ENCODE data around the gene C1QTNF6.

Gene C1QTNF6

DNA sequence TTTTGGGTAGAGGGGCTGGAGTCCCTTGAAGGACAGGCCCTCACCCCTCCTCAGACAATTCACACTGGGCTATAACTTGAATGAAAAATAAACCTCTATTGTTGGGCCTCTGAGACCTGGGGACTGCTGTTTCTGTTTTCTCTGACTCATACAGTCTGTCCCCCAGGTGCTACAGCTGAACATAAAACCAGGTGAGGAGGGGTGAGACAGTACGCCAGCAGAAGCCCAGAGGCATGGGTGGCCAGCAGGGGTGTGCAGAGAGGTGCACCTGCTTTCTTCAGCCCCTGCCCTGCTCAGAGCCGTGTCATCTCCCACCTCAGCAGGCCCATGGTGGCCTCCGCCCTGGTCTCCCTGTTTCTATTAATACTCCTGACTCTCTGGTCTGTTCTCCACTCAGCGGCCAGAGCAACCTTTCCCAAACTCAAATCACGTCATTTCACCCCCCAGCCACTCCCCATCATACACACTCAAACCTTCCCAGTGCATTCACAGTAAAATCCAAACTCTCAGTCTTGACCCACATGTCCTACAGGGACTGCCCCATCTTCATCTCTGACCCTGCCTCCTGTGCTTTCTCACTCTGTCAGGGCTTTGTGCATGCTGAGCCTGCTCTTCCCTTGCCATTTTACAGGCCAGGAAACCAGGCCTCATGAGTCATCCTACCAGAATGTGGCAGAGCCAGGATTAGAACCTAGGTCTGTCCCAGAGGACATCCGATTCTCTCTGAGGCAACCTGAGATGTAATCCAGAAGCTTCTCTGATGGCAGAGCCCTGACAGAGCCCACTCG is 32.9 kb downstream of the C1QTNF6 start:
- ChIA-PET CTCF (no interaction called here), POLR2A (no interaction called here)
- 87% methylated on average over 7 of the region's 7 CpGs for WGBS (ENCODE audit: insufficient coverage)
- Histone ChIP-seq H3K4me1 (ENCODE audit: control extremely low read depth in 1 of 4, control insufficient read depth in 4 of 4, insufficient read depth in 4 of 4, low read length in 3 of 4) (peaks cover 0 to 8% (median under 1%) of the 10 kb centered on the region in 4 experiments), H3K9me3 (ENCODE audit: control extremely low read depth in 1 of 5, control insufficient read depth in 4 of 5, insufficient read depth in 2 of 5, low read depth in 1 of 5, low read length in 4 of 5) (peaks cover 0 to 2% (median 0%) of the 10 kb centered on the region in 5 experiments), H3K27ac (ENCODE audit: insufficient read depth in 1 of 2, low read depth in 1 of 2, low read length in 2 of 2, poor library complexity in 1 of 2, severe bottlenecking in 2 of 2) (no peak overlapping the region), H3K27me3 (replicated peaks in 2 of 5; ENCODE audit: control insufficient read depth in 4 of 5, insufficient read depth in 5 of 5, low read length in 4 of 5) (no peaks in the 10 kb centered on the region), H3K4me3 (ENCODE audit: control insufficient read depth in 1 of 7, extremely low read depth in 1 of 7, insufficient read depth in 4 of 7, low read depth in 2 of 7, low read length in 6 of 7) (no peak overlapping the region), H3K36me3 (ENCODE audit: control insufficient read depth in 4 of 4, insufficient read depth in 4 of 4, low read length in 3 of 4) (no peaks in the 10 kb centered on the region)
- DNase-seq = no peak

DNA sequence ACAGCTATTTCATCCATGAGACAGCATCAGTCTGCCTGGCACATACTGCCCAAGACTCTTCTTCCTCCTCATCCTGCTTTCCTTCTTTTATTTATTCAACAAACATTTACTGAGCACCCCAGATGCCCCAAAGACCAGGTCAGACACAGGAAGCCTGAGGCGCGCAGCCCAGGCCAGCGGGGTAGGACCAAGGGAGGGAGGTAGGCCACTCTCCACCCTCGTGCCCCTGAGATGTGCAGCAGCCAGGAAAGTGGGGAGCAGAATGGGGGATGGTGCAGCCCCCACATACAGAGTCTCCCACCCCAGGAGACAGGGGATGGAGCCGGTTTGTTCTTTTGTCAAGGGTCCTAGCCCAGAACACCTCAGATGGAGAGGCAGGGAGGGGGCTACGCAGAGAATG is 34.1 kb downstream of the C1QTNF6 start:
- Histone ChIP-seq H3K4me3 (ENCODE audit: control insufficient read depth in 1 of 7, extremely low read depth in 1 of 7, insufficient read depth in 4 of 7, low read depth in 2 of 7, low read length in 6 of 7) (no peak overlapping the region), H3K4me1 (ENCODE audit: control extremely low read depth in 1 of 4, control insufficient read depth in 4 of 4, insufficient read depth in 4 of 4, low read length in 3 of 4) (peaks cover 0 to 19% (median 8%) of the 10 kb centered on the region in 4 experiments), H3K9me3 (ENCODE audit: control extremely low read depth in 1 of 5, control insufficient read depth in 4 of 5, insufficient read depth in 2 of 5, low read depth in 1 of 5, low read length in 4 of 5) (peaks cover 0 to 2% (median 0%) of the 10 kb centered on the region in 5 experiments), H3K27ac (ENCODE audit: insufficient read depth in 1 of 2, low read depth in 1 of 2, low read length in 2 of 2, poor library complexity in 1 of 2, severe bottlenecking in 2 of 2) (no peak overlapping the region), H3K27me3 (replicated peaks in 2 of 5; ENCODE audit: control insufficient read depth in 4 of 5, insufficient read depth in 5 of 5, low read length in 4 of 5) (no peaks in the 10 kb centered on the region), H3K36me3 (ENCODE audit: control insufficient read depth in 4 of 4, insufficient read depth in 4 of 4, low read length in 3 of 4) (no peaks in the 10 kb centered on the region)
- POLR2A ChIA-PET = no interaction called here
- 100% methylated on average over 1 of the region's 6 CpGs for WGBS (ENCODE audit: insufficient coverage)
- CTCF ChIA-PET = interaction anchor here (0.7 to 1.4 kb wide), 3 partner anchors 11 to 87 kb away, joined by 3 to 5 read pairs (median 4); no protein-coding TSS in a partner anchor
- DNase-seq = no peak

DNA sequence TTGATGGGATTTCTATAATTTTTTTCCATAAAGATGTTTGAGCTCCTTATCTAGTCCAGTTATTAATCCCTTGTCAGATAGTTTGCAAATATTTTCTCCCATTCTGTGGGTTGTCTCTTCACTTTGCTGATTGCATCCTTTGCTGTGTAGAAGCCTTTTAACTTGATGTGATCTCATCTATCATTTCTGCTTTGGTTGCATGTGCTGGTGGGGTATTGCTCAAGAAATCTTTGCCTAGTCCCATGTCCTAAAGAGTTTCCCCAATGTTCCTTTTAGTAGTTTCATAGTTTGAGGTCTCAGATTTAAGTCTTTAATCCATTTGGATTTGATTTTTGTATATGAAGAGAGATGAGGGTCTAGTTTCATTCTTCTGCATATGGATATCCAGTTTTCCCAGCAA is 36.6 kb downstream of the C1QTNF6 start:
- POLR2A ChIA-PET = no interaction called here
- Histone ChIP-seq H3K4me1 (ENCODE audit: control extremely low read depth in 1 of 4, control insufficient read depth in 4 of 4, insufficient read depth in 4 of 4, low read length in 3 of 4) (peaks cover 0 to 15% (median 8%) of the 10 kb centered on the region in 4 experiments), H3K27me3 (replicated peaks in 2 of 5; ENCODE audit: control insufficient read depth in 4 of 5, insufficient read depth in 5 of 5, low read length in 4 of 5) (peaks cover 0 to 2% (median 0%) of the 10 kb centered on the region in 5 experiments), H3K36me3 (ENCODE audit: control insufficient read depth in 4 of 4, insufficient read depth in 4 of 4, low read length in 3 of 4) (no peaks in the 10 kb centered on the region), H3K9me3 (ENCODE audit: control extremely low read depth in 1 of 5, control insufficient read depth in 4 of 5, insufficient read depth in 2 of 5, low read depth in 1 of 5, low read length in 4 of 5) (peaks cover 0 to 2% (median 0%) of the 10 kb centered on the region in 5 experiments), H3K27ac (ENCODE audit: insufficient read depth in 1 of 2, low read depth in 1 of 2, low read length in 2 of 2, poor library complexity in 1 of 2, severe bottlenecking in 2 of 2) (no peak overlapping the region), H3K4me3 (ENCODE audit: control insufficient read depth in 1 of 7, extremely low read depth in 1 of 7, insufficient read depth in 4 of 7, low read depth in 2 of 7, low read length in 6 of 7) (no peak overlapping the region)
- DNase-seq = no peak
- CTCF ChIA-PET = no interaction called here

DNA sequence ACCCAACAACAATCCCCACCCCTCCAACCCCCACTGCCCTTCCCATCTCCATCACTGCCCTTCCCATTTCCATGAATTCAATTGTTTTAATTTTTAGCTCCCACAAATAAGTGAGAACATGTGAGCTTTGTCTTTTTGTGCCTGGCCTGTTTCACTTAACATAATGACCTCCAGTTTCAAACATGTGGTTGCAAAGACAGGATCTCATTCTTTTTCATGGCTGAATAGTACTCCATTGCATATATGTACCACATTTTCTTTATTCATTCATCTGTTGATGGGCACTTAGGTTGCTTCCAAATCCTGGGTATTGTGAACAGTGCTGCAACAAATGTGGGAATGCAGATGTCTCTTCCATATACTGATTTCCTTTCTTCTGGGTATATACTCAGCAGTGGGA is 37.3 kb downstream of the C1QTNF6 start:
- CTCF ChIA-PET = no interaction called here
- peaks cover 0 to 15% (median 8%) of the 10 kb centered on the region in 4 experiments for H3K4me1 ChIP-seq (ENCODE audit: control extremely low read depth in 1 of 4, control insufficient read depth in 4 of 4, insufficient read depth in 4 of 4, low read length in 3 of 4)
- POLR2A ChIA-PET = no interaction called here

DNA sequence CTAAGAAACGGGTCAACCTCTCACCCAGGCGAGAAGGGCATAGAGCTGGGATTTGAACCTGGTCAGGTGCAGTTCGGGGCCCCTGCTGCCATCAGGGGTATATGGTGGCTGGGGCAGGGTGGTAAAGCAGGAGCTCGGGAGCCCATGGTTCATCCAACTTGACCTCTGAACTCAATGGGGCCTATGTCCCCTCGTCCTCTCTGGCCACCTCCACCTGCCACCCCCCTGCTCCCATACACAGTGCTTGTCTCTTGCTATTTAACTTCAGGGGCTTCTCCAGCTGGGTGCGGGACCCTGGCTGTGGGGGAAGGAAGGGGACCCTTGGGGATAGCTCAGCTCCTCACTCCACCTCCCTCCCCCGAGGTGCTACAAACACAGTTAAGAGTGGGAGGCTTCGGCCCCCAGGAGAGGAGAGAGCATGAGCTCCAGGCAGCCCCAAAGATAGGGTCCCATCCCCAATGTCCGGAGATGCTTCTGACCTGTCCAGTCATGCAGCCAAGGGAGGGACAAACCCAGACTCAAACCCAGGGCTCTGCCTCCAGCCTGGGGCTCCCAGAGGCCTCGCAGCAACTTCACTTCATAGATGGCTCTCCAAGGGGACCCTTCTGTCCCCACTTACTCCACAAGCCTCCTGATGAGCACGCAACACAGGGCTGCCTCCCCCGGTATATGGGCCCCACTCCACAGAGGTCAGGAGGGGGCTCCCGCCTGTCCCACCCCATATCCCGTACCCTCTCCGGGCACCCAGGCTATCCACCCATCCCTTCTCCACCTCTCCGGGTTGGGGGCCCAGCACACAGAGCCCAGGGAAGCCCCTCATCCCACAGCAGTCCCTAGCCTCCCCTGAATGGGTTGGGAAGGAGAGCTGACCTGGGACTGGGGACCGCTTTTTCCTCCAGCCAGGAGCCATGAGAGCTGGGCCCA is 39.0 kb downstream of the C1QTNF6 start:
- Histone ChIP-seq H3K9me3 (ENCODE audit: control extremely low read depth in 1 of 5, control insufficient read depth in 4 of 5, insufficient read depth in 2 of 5, low read depth in 1 of 5, low read length in 4 of 5) (peaks cover 0 to 2% (median 0%) of the 10 kb centered on the region in 5 experiments), H3K4me3 (ENCODE audit: control insufficient read depth in 1 of 7, extremely low read depth in 1 of 7, insufficient read depth in 4 of 7, low read depth in 2 of 7, low read length in 6 of 7) (peak overlapping the region in 1 of 7 experiments; percentile 11), H3K4me1 (ENCODE audit: control extremely low read depth in 1 of 4, control insufficient read depth in 4 of 4, insufficient read depth in 4 of 4, low read length in 3 of 4) (peaks cover 0 to 15% (median 8%) of the 10 kb centered on the region in 4 experiments), H3K27me3 (replicated peaks in 2 of 5; ENCODE audit: control insufficient read depth in 4 of 5, insufficient read depth in 5 of 5, low read length in 4 of 5) (peaks cover 0 to 4% (median 2%) of the 10 kb centered on the region in 5 experiments), H3K36me3 (ENCODE audit: control insufficient read depth in 4 of 4, insufficient read depth in 4 of 4, low read length in 3 of 4) (no peaks in the 10 kb centered on the region), H3K27ac (ENCODE audit: insufficient read depth in 1 of 2, low read depth in 1 of 2, low read length in 2 of 2, poor library complexity in 1 of 2, severe bottlenecking in 2 of 2) (no peak overlapping the region)
- 84% methylated on average over 7 of the region's 17 CpGs for WGBS (ENCODE audit: insufficient coverage)
- ChIA-PET CTCF (interaction anchor here (1.6 kb wide), 1 partner anchor 11 kb away, joined by 4 read pairs; no protein-coding TSS in a partner anchor), POLR2A (interaction anchor here (0.5 to 1.2 kb wide), 4 partner anchors 10 to 31 kb away, joined by 3 to 4 read pairs (median 4); no protein-coding TSS in a partner anchor)
- no peak for DNase-seq

More for the DNA sequence above, 37.3 kb downstream of the C1QTNF6 start:
- H3K9me3 ChIP-seq (ENCODE audit: control extremely low read depth in 1 of 5, control insufficient read depth in 4 of 5, insufficient read depth in 2 of 5, low read depth in 1 of 5, low read length in 4 of 5) = peaks cover 0 to 2% (median 0%) of the 10 kb centered on the region in 5 experiments
- no peak for DNase-seq
- H3K27ac ChIP-seq (ENCODE audit: insufficient read depth in 1 of 2, low read depth in 1 of 2, low read length in 2 of 2, poor library complexity in 1 of 2, severe bottlenecking in 2 of 2) = no peak overlapping the region
- H3K27me3 ChIP-seq (replicated peaks in 2 of 5; ENCODE audit: control insufficient read depth in 4 of 5, insufficient read depth in 5 of 5, low read length in 4 of 5) = peaks cover 0 to 4% (median 0%) of the 10 kb centered on the region in 5 experiments
- no peaks in the 10 kb centered on the region for H3K36me3 ChIP-seq (ENCODE audit: control insufficient read depth in 4 of 4, insufficient read depth in 4 of 4, low read length in 3 of 4)
- H3K4me3 ChIP-seq (ENCODE audit: control insufficient read depth in 1 of 7, extremely low read depth in 1 of 7, insufficient read depth in 4 of 7, low read depth in 2 of 7, low read length in 6 of 7) = no peak overlapping the region

DNA sequence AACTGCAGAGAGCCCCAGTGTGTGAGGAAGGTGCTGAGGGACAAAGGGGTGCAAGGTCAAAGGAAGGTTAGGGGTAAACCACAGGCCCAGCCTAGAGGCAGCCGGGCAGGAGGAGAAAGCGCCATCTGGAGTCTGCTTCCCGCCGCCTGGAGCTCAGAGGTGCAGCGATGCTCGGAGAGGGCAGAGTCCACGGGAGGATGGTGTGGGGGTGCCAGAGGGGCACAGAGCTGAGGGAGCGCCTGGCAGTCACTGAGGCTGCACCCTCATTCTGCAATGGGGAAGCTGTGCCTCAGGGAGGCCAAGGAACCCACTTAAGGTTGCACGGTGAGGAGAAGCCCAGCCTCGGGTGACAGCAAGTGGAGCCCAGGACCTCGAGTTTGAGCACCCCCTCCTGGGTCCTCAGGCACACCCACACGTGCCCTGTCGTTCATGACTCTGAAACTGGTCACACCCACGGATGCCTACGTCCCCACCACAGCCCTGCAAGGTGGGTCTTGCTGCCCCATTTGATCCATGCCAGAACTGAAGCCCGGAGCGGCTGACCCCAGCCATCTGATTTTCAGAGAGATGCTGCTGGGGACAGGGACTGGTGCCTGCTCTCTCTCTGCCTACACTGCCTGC is 39.9 kb downstream of the C1QTNF6 start:
- peaks cover 0 to 4% (median 2%) of the 10 kb centered on the region in 5 experiments for H3K27me3 ChIP-seq (replicated peaks in 2 of 5; ENCODE audit: control insufficient read depth in 4 of 5, insufficient read depth in 5 of 5, low read length in 4 of 5)
- H3K9me3 ChIP-seq (ENCODE audit: control extremely low read depth in 1 of 5, control insufficient read depth in 4 of 5, insufficient read depth in 2 of 5, low read depth in 1 of 5, low read length in 4 of 5) = peaks cover 0 to 2% (median 0%) of the 10 kb centered on the region in 5 experiments
- no peaks in the 10 kb centered on the region for H3K36me3 ChIP-seq (ENCODE audit: control insufficient read depth in 4 of 4, insufficient read depth in 4 of 4, low read length in 3 of 4)
- CTCF ChIA-PET = interaction anchor here (1.6 kb wide), 1 partner anchor 12 kb away, joined by 4 read pairs; no protein-coding TSS in a partner anchor
- H3K27ac ChIP-seq (ENCODE audit: insufficient read depth in 1 of 2, low read depth in 1 of 2, low read length in 2 of 2, poor library complexity in 1 of 2, severe bottlenecking in 2 of 2) = no peak overlapping the region
- 77% methylated on average over 17 of the region's 17 CpGs for WGBS (ENCODE audit: insufficient coverage)
- peaks cover 0 to 15% (median 8%) of the 10 kb centered on the region in 4 experiments for H3K4me1 ChIP-seq (ENCODE audit: control extremely low read depth in 1 of 4, control insufficient read depth in 4 of 4, insufficient read depth in 4 of 4, low read length in 3 of 4)
- DNase-seq = no peak
- POLR2A ChIA-PET = interaction anchor here (0.5 kb wide), 1 partner anchor 19 kb away, joined by 3 read pairs; no protein-coding TSS in a partner anchor
- no peak overlapping the region for H3K4me3 ChIP-seq (ENCODE audit: control insufficient read depth in 1 of 7, extremely low read depth in 1 of 7, insufficient read depth in 4 of 7, low read depth in 2 of 7, low read length in 6 of 7)

All from common myeloid progenitor, CD34-positive (primary cell).